GM21528 (cell line): ENCODE results near the gene FRMD4A.

Experiments
- ATAC-seq: cut with Tn5 transposase; IDR thresholded peaks from one replicate; pipeline ENCODE4 v1.9.1; 2021; ENCODE audit warnings: mild to moderate bottlenecking, moderate library complexity; ENCODE audit not compliant: unreplicated experiment, low FRiP score

Gene FRMD4A

DNA sequence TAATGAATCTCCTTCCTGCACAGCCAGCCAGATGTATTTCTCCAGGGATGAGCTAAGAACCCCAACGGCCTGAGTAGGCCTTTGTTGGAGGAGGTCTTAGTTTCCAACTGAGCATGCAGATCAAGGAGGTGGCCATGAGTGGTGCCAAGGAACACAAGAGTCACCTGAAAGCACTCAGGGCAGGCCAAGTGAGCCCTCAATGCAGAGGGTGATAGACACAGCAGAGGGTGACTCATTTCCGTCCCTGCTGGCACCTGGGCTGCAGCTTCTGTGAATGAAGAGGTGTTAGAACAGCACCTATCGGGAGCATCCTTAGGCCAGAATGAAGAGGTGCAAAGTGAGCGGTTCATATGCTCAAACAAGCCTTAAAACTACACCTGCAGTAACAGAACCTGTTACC lies 211.8 kb downstream of the FRMD4A start:
- no peak for ATAC-seq

- ATAC-seq: no peak
These were observed 213.9 kb downstream of the FRMD4A start for GRCh38 chr10:14116837-14117236.

GRCh38 chr10:14116021-14116420 lies 214.7 kb downstream of the FRMD4A start:
- no peak for ATAC-seq

GRCh38 chr10:14114791-14115190 lies 215.9 kb downstream of the FRMD4A start:
- ATAC-seq: no peak

DNA sequence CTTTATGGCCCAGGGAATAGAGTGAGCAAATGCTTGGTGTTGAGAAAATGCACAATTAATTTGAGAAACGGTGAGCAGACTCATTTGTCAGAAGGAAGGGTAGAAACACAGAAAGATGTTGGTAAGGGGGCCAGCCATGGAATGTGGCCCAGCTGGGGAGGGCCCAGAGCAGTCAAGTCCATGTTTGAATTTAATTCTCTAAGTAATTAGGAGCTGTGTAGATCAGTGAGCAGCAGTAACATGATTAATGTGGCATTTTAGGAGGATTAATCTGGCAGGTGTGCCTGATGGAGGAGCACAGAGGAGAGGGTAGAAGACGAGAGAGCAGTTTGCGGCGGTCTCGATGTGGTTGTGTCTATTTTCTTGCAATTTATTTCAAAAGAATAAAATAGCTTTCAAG lies 218.7 kb downstream of the FRMD4A start:
- ATAC-seq: no peak

GRCh38 chr10:14111208-14111607 lies 219.5 kb downstream of the FRMD4A start:
- no peak for ATAC-seq

DNA sequence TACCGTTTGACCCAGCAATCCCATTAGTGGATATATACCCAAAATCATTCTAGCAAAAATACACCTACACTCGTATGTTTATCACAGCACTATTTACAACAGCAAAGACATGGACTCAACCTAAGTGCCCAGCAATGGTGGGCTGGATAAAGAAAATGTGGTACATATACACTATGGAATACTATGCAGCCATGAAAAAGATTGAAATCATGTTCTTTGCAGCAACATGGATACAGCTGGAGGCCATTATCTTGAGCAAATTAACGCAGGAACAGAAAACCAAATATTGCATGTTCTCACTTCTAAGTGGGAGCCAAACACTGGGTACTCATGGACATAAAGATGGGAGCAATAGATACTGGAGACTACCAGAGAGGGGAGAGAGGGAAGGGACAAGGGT lies 223.9 kb downstream of the FRMD4A start:
- ATAC-seq: no peak

DNA sequence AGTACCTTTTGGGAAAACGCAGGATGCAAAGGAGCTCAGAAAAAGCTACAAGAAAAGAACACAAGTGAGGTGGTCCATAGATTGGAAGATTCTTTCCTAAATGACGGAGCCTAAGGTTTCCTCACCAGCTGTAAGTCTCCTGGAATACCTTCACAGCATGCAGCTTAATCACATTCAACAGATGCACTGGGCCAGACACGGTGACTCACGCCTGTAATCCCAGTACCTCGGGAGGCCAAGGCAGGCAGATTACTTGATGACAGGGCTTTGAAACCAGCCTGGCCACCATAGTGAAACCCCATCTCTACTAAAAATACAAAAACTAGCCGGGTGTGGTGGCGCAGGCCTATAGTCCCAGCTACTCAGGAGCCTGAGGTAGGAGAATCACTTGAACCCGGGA lies 228.7 kb downstream of the FRMD4A start:
- ATAC-seq: no peak

GRCh38 chr10:14099885-14100284 lies 230.8 kb downstream of the FRMD4A start:
- ATAC-seq: no peak

- no peak for ATAC-seq
These were observed 236.8 kb downstream of the FRMD4A start for GRCh38 chr10:14093730-14094484.

DNA sequence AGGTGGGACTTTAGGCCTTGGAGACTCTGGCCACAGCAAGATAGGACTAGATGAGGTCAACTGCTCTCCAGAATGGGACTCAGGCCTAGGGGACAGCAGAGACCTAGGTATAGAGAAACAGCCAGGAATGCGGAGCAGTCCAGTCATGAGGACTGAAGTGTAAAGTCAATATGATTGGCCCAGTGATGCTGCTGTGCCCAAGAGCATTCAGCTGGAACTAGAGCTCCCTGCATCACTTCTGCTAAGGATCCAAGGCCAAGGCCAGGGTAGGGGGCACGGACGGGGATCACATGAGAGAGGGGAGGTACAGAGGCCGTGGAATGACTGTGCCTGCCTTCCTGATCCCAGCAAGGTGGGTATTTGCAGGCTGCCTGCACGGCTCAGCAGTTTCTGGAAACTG lies 237.9 kb downstream of the FRMD4A start:
- no peak for ATAC-seq

DNA sequence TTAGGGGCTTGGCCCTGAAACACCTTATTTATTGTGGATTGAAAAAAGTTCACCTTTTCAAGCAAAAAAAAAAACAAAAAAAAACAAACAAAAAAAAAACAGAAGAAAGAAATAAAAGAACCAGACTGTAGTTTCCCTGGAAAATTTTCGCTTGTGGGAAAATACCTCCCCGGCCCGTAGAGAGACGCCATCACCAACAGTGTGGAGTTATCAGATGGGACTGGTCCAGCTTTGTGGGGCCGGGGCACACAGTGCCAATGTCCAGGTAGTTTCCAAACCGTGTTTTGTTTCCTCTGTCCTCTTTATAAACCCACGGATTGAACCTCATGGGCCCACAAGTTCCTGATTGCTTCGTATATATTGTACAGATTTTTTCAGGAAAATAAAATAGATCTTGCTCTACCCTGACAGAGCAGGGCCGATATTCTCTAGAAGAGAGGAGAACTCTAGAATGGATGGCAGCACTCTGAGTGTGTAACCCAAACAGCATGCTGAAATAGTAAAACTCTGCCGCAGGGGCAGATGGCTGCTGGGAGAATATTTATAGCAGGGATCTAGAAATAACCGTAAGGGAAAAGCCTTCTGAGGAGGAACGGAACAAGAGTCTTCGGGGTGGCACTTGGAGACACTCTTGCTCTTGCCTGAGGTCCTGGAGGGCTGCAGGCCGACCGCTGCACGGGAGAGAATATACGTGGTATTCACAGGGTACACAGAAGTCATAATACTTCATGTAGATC lies 241.0 kb downstream of the FRMD4A start:
- no peak for ATAC-seq

- no peak for ATAC-seq
These were observed 243.2 kb downstream of the FRMD4A start for GRCh38 chr10:14087566-14087965.

DNA sequence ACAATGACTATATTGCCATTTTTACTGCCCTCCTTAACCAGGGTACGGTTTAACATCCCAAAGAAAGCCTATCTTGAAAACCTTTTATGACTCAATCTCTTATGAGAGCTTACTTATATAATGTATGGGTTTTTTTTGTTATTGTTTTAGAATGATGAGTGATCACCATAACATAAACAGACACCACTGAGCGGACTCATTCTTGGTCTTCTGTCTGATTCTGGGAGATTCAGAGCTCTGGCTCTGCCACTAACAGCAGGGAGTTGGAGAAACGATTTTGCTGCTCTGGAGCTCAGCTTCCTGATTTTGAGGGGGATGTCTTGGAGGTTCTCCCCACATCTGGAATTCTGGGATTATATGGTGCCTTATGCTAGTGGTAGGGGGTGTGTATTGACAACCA lies 244.1 kb downstream of the FRMD4A start:
- ATAC-seq: no peak

DNA sequence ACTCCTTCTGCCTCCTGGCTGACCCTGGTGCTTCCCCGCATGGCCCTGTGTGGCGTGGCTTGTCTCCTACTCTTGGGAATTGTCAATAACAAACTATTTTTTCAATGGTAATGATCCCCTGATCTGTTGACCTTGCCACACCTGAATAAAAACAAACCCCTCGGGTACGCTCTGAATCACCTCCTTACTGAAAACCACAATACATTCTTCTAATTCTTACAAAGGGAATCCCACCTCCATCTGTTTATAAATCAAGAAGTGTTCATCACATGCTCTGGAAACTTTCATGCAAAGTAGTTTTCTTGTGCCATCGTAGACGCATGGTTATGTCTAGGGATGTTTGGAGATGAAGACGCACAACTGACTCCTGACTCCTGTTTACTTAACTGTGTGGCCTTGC lies 245.8 kb downstream of the FRMD4A start:
- ATAC-seq: no peak

GRCh38 chr10:14080795-14081194 lies 249.9 kb downstream of the FRMD4A start:
- no peak for ATAC-seq

GRCh38 chr10:14077430-14077829 lies 253.3 kb downstream of the FRMD4A start:
- ATAC-seq: no peak

DNA sequence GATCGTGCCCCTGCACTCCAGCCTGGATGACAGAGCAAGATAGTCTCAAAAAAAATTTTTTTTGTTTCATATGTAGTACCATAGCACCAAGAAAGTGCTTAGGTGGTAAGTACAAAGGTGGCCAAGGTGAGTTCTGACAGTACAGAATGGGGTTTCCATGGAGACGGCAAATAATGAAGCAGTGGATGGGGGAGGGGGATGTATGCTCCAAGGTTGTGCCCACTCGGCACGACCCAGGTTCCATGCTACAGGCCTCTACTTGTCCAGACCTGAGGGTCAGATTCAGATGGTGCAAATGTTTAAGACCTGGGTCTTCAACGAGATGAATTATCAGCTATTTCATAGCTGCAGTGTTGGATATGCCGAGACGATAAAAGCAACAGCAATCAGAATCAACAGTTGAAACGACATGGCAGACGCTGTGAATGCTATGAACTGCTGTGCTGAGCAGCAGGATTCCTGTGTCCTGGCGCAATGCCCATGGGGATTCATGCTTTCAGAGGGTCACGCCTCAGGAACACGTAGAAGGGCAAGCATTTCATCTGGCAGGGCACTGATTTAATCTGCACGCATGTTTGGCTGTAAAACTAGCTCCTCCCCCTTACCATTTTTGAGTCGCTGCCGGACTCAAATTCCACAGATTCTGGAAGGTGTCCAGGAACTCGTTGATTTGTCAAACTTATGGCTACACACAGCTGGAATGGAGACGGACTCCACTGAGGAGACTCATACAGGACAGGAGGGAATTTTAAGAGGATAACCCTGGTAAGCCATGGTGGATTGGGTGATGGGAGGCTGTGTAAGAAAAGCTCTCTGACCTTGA lies 256.5 kb downstream of the FRMD4A start:
- no peak for ATAC-seq

- ATAC-seq: no peak
These were observed 258.2 kb downstream of the FRMD4A start for GRCh38 chr10:14072541-14072940.

- no peak for ATAC-seq
These were observed 258.8 kb downstream of the FRMD4A start for GRCh38 chr10:14071956-14072355.

GRCh38 chr10:14068601-14069250 lies 262.0 kb downstream of the FRMD4A start:
- ATAC-seq: no peak
